MM.1S (cell line): ENCODE data around the gene TNFRSF4.

Experiments used
- DNase-seq: peaks from one replicate; pipeline ENCODE4 v3.0.0-alpha.2; 2015
- H2AFZ ChIP-seq: fragments of 300-600 bp; sonication (generic); 2 replicates; pipeline ENCODE4 v1.6.0; 2016; ENCODE audit warnings: antibody characterized with exemption, low read length
- H3F3A ChIP-seq: fragments of 300-600 bp; sonication (generic); 2 replicates; pipeline ENCODE4 v1.6.1; 2016; ENCODE audit warnings: mild to moderate bottlenecking, antibody characterized with exemption, low read length, moderate library complexity, mixed read lengths; ENCODE audit not compliant: insufficient read depth
- H3K27ac ChIP-seq: fragments of 300-600 bp; sonication (generic); 2 replicates; pipeline ENCODE4 v1.5.1; 2016; ENCODE audit warnings: mild to moderate bottlenecking, low read length
- H3K27me3 ChIP-seq: fragments of 300-600 bp; sonication (generic); replicated peaks from 2 replicates; pipeline ENCODE4 v1.6.0; 2016; ENCODE audit warnings: low read length; ENCODE audit not compliant: insufficient read depth
- H3K36me3 ChIP-seq: fragments of 300-600 bp; sonication (generic); replicated peaks from 2 replicates; pipeline ENCODE4 v1.6.1; 2016; ENCODE audit warnings: mild to moderate bottlenecking, low read length, mixed read lengths; ENCODE audit not compliant: insufficient read depth
- H3K4me1 ChIP-seq: fragments of 300-600 bp; sonication (generic); 2 replicates; pipeline ENCODE4 v1.6.1; 2016; ENCODE audit warnings: low read length, mixed read lengths
- H3K4me2 ChIP-seq: fragments of 300-600 bp; sonication (generic); 2 replicates; pipeline ENCODE4 v1.6.0; 2016; ENCODE audit warnings: low read depth, low read length
- H3K4me3 ChIP-seq: fragments of 300-600 bp; sonication (generic); 2 replicates; pipeline ENCODE4 v1.5.1; 2016; ENCODE audit warnings: low read length, mixed read lengths
- H3K79me2 ChIP-seq: fragments of 300-600 bp; sonication (generic); 2 replicates; pipeline ENCODE4 v1.6.1; 2016; ENCODE audit warnings: mixed run types, low read length, mixed read lengths
- H3K9ac ChIP-seq: fragments of 300-600 bp; sonication (generic); 2 replicates; pipeline ENCODE4 v1.6.1; 2016; ENCODE audit warnings: low read length, mixed read lengths
- H3K9me2 ChIP-seq: fragments of 300-600 bp; sonication (generic); replicated peaks from 2 replicates; pipeline ENCODE4 v1.6.1; 2016; ENCODE audit warnings: mild to moderate bottlenecking, low read length, mixed read lengths; ENCODE audit not compliant: insufficient read depth
- H3K9me3 ChIP-seq: fragments of 300-600 bp; sonication (generic); replicated peaks from 2 replicates; pipeline ENCODE4 v1.6.1; 2016; ENCODE audit warnings: mild to moderate bottlenecking, low read length, mixed read lengths; ENCODE audit not compliant: insufficient read depth
- H4K20me1 ChIP-seq: fragments of 300-600 bp; sonication (generic); 2 replicates; pipeline ENCODE4 v1.6.1; 2016; ENCODE audit warnings: mild to moderate bottlenecking, low read length, moderate library complexity, mixed read lengths; ENCODE audit not compliant: insufficient read depth
- EZH2 ChIP-seq: fragments of 300-600 bp; sonication (generic); optimal IDR thresholded peaks from 2 replicates; pipeline ENCODE3; 2017; ENCODE audit warnings: low read depth, mild to moderate bottlenecking, antibody characterized with exemption, low read length, mixed read lengths
- EZH2phosphoT487 ChIP-seq: fragments of 300-600 bp; sonication (generic); IDR thresholded peaks from 2 replicates; pipeline ENCODE4 v1.6.1; 2018; ENCODE audit warnings: antibody characterized with exemption, low read length
- TF ChIP-seq, protein P1 (sequence below): fragments of 300-600 bp; sonication (generic); IDR thresholded peaks from 2 replicates; pipeline ENCODE4 v1.5.1; 2016; ENCODE audit warnings: antibody characterized with exemption, low read length, mixed read lengths

The TNFRSF4 gene

DNA sequence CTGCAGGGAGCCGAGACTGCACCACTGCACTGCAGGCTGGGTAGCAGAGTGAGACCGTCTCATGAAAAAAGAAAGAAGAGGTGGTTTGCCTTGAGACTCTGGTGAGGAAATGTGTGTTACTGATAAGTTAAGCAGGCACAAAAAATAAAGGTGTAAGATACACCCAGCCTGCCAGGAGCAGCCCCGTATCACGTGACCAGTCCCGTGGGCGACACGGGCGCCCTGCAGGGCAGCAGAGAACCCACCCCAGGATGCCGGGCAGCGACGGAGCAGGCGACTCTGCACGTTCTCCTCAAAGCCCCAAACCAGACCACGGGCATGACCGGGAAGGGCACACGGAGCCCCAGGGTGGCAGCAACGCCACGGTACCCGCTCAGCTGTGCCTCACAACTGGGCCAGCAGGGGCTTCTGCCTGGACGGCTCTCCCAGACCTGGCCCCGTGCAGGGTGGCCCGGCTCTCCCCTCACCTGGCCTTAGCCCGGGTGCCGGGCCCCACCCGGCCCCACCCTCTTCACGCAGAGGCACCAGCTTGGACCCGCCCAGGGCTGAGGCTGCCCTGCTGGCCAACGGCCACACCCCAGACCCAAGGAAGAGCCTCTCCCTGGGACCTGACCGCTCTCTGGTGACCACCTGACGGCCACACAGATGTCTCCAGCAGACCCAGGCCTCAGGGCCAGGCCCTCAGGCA lies 8.1 kb upstream of the TNFRSF4 start:
- peaks cover 7% of the 10 kb centered on the region for H3K36me3 ChIP-seq

DNA sequence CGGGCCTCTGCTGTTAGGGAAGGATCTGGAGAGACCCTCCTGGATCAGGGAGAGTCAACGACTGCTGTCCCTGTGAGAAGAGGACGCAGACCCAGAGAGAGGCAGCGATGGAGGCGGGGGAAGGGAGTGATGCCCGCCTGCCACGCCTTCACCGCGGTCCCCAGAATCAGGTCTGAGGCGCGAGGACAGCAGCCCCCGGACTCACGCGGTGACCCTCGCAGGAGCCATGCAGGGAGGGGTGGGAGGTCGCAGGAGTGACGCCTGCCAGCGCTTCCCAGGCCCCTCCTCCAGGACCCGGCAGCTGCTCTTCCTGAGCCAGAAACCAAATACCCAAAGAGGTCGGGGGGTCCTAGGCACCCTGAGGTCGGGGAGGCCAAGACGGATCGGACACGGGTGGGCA lies 6.2 kb upstream of the TNFRSF4 start:
- no peak for TF ChIP-seq EZH2phosphoT487
- TF ChIP-seq, protein P1, sequence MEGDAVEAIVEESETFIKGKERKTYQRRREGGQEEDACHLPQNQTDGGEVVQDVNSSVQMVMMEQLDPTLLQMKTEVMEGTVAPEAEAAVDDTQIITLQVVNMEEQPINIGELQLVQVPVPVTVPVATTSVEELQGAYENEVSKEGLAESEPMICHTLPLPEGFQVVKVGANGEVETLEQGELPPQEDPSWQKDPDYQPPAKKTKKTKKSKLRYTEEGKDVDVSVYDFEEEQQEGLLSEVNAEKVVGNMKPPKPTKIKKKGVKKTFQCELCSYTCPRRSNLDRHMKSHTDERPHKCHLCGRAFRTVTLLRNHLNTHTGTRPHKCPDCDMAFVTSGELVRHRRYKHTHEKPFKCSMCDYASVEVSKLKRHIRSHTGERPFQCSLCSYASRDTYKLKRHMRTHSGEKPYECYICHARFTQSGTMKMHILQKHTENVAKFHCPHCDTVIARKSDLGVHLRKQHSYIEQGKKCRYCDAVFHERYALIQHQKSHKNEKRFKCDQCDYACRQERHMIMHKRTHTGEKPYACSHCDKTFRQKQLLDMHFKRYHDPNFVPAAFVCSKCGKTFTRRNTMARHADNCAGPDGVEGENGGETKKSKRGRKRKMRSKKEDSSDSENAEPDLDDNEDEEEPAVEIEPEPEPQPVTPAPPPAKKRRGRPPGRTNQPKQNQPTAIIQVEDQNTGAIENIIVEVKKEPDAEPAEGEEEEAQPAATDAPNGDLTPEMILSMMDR = no peak
- TF ChIP-seq EZH2 = no peak
- Histone ChIP-seq H3K9me2 (no peaks in the 10 kb centered on the region), H3K79me2 (peaks cover 8% of the 10 kb centered on the region), H3K27ac (no peak overlapping the region), H3K36me3 (peaks cover 7% of the 10 kb centered on the region), H3F3A (0 out of 2 replicates have a peak, but pooled peaks cover 2% of the 10 kb centered on the region), H3K4me3 (no peak overlapping the region), H3K9ac (no peak overlapping the region), H2AFZ (no peak overlapping the region), H3K9me3 (no peaks in the 10 kb centered on the region), H3K4me2 (no peak overlapping the region), H4K20me1 (no peaks in the 10 kb centered on the region), H3K27me3 (no peaks in the 10 kb centered on the region), H3K4me1 (no peaks in the 10 kb centered on the region)
- DNase-seq = no peak

More for the DNA sequence above, 8.1 kb upstream of the TNFRSF4 start:
- Histone ChIP-seq H3K9me3 (no peaks in the 10 kb centered on the region), H3K4me2 (no peak overlapping the region), H3F3A (no peaks in the 10 kb centered on the region), H2AFZ (no peak overlapping the region), H3K27me3 (no peaks in the 10 kb centered on the region), H3K4me1 (no peaks in the 10 kb centered on the region), H3K79me2 (peaks cover 26% of the 10 kb centered on the region), H3K9ac (no peak overlapping the region), H4K20me1 (no peaks in the 10 kb centered on the region), H3K27ac (no peak overlapping the region), H3K4me3 (no peak overlapping the region), H3K9me2 (no peaks in the 10 kb centered on the region)
- DNase-seq = no peak
- TF ChIP-seq EZH2phosphoT487 (no peak), EZH2 (no peak)
- TF ChIP-seq, protein P1 = no peak

DNA sequence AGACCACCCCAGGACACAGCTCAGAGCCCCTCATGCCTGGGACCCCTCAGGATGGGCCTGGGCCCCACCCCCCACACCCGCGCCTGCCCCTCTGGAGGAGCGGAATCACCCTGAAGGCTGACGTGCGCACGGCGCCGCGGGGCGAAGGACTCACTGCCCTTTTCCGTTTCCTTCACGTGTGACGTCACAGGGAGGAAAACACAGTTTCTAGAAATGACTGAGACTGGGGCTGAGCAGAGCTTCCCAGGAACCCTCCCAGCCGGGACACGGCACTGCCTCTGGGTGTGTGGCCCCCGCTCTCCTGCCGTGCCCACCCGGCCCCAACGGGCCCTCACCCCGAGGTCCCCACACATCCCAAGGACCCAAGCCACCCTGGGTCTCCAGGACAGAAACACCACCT lies 5.4 kb upstream of the TNFRSF4 start:
- Histone ChIP-seq H3K36me3 (peaks cover 7% of the 10 kb centered on the region), H3K9ac (no peak overlapping the region), H2AFZ (no peak overlapping the region), H3K9me2 (no peaks in the 10 kb centered on the region), H3K79me2 (no peaks in the 10 kb centered on the region), H3K27me3 (no peaks in the 10 kb centered on the region), H4K20me1 (no peaks in the 10 kb centered on the region), H3K4me1 (no peaks in the 10 kb centered on the region), H3K4me3 (no peak overlapping the region), H3K4me2 (no peak overlapping the region), H3F3A (0 out of 2 replicates have a peak, but pooled peaks cover 2% of the 10 kb centered on the region), H3K27ac (no peak overlapping the region), H3K9me3 (no peaks in the 10 kb centered on the region)
- DNase-seq = no peak
- TF ChIP-seq, protein P1 = no peak
- no peak for TF ChIP-seq EZH2
